ENCODE data around the gene BATF2. TPM values are rescaled to one million over a fixed set of nuclear protein-coding genes. Genes with fewer than 3 reads are reported as not detected.

BATF2 gene
- total RNA-seq, 6 experiments from 2014 or later, result 1.9 to 2.5 (median 2.3) TPM

GRCh38 chr11:64996327-64996709, 453 bp downstream of the BATF2 start:
- 9% methylated on average over 9 of the region's 11 CpGs for WGBS (ENCODE audit: insufficient coverage, low coverage, low lambda C conversion rate, missing lambda C conversion rate)
- peaks cover 0 to 6% (median 0%) of the 10 kb centered on the region in 4 donors for H3K36me3 ChIP-seq
- peaks cover 0 to 13% (median 5%) of the 10 kb centered on the region in 4 donors for H3K4me1 ChIP-seq
- peak overlapping the region; percentile 52 to 70 (median 58) for H3K4me3 ChIP-seq
- intact Hi-C loops (cut with DNase I), result no loop called here
- ATAC-seq (peak in 3 of 4 donors; percentile 34 to 47 (median 35)), DNase-seq (no peak)
- no peaks in the 10 kb centered on the region for H3K27me3 ChIP-seq
- peak overlapping the region; percentile 47 to 72 (median 60) for H3K27ac ChIP-seq
- H3K9me3 ChIP-seq, result no peaks in the 10 kb centered on the region
- no peak for TF ChIP-seq POLR2A (IDR thresholded peaks at IDR 0.05)
- no peak for TF ChIP-seq CTCF (IDR thresholded peaks at IDR 0.05)

GRCh38 chr11:64994318-64994717, 2.5 kb downstream of the BATF2 start:
- ATAC-seq (no peak), DNase-seq (no peak)
- TF ChIP-seq CTCF (IDR thresholded peaks at IDR 0.05) (no peak), POLR2A (IDR thresholded peaks at IDR 0.05) (no peak)
- Histone ChIP-seq H3K9me3 (no peaks in the 10 kb centered on the region), H3K27ac (no peak overlapping the region), H3K4me3 (no peak overlapping the region), H3K4me1 (peaks cover 0 to 13% (median 5%) of the 10 kb centered on the region in 4 donors), H3K27me3 (no peaks in the 10 kb centered on the region), H3K36me3 (peaks cover 0 to 6% (median 0%) of the 10 kb centered on the region in 4 donors)
- WGBS (ENCODE audit: insufficient coverage, low coverage, low lambda C conversion rate, missing lambda C conversion rate), result no CpG with 5 or more reads among the region's 7 CpGs
- intact Hi-C loops (cut with DNase I), result no loop called here

GRCh38 chr11:64990222-64990923, 6.4 kb downstream of the BATF2 start:
- peak overlapping the region in 2 of 3 donors; percentile 40 to 65 for H3K27ac ChIP-seq
- intact Hi-C loops (cut with DNase I), result no loop called here
- peak overlapping the region in 1 of 3 donors; percentile 14 for H3K4me3 ChIP-seq
- ATAC-seq (peak; percentile 75 to 86 (median 80)), DNase-seq (peak; percentile 43 to 62 (median 61))
- TF ChIP-seq POLR2A (IDR thresholded peaks at IDR 0.05) (no peak), CTCF (IDR thresholded peaks at IDR 0.05) (no peak)
- 39% methylated on average over 12 of the region's 15 CpGs for WGBS (ENCODE audit: insufficient coverage, low coverage, low lambda C conversion rate, missing lambda C conversion rate)
- peaks cover 0 to 14% (median 5%) of the 10 kb centered on the region in 4 donors for H3K4me1 ChIP-seq
- H3K36me3 ChIP-seq, result peaks cover 0 to 6% (median 0%) of the 10 kb centered on the region in 4 donors
- H3K27me3 ChIP-seq, result no peaks in the 10 kb centered on the region
- no peaks in the 10 kb centered on the region for H3K9me3 ChIP-seq

GRCh38 chr11:64989416-64989815, 7.4 kb downstream of the BATF2 start:
- H3K27me3 ChIP-seq, result no peaks in the 10 kb centered on the region
- no peak for DNase-seq
- 60% methylated on average over 1 of the region's 13 CpGs for WGBS (ENCODE audit: insufficient coverage, low coverage, low lambda C conversion rate, missing lambda C conversion rate)
- H3K9me3 ChIP-seq, result no peaks in the 10 kb centered on the region
- H3K4me1 ChIP-seq, result peaks cover 0 to 14% (median 5%) of the 10 kb centered on the region in 4 donors
- peak overlapping the region; percentile 15 to 65 (median 25) for H3K27ac ChIP-seq
- H3K36me3 ChIP-seq, result peaks cover 0 to 6% (median 0%) of the 10 kb centered on the region in 4 donors
- intact Hi-C loops (cut with DNase I), result loop anchor here in 1 of 2 donors (10.0 kb wide), 1 partner anchor 65 kb away; the partner anchor contains the start of gene PPP2R5B
- TF ChIP-seq POLR2A (IDR thresholded peaks at IDR 0.05) (no peak), CTCF (IDR thresholded peaks at IDR 0.05) (no peak)
- ATAC-seq, result peak; percentile 29 to 47 (median 44)
- H3K4me3 ChIP-seq, result peak overlapping the region in 2 of 3 donors; percentile 14
